ENCODE data around the gene AP2S1.

AP2S1 gene

GRCh38 chr19:46847528-46847927, 3.1 kb downstream of the AP2S1 start:
- TF ChIP-seq ZFX (IDR thresholded peaks at IDR 0.05; ENCODE audit: borderline replicate concordance) = no peak
- TF ChIP-seq CTCF (IDR thresholded peaks at IDR 0.05) = no peak
- H3K27ac ChIP-seq = no peak overlapping the region

DNA sequence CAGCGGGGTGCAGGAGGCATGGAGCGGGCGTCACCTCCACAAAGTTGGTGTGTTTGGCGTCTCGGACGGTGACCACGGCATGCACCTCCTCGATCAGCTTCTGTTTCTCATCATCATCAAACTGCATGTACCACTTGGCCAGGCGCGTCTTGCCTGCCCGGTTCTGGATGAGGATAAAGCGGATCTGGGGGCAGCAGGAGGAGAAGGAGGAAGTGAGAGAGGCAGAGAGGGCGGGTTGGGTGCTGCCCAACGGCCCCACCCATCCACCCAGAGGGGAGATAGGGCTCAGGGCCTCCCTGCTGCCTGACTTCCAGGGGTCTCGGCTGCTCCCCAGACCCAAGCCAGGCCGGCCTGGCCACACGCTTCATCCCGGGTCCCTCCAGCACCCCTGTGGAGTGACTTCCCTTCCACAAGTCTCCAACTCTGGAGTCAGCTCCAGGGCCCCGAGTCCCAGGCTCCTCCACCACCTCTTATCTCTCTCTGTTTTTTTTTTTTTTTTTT, 4.6 kb downstream of the AP2S1 start:
- no peak for TF ChIP-seq CTCF (IDR thresholded peaks at IDR 0.05)
- no peak for TF ChIP-seq ZFX (IDR thresholded peaks at IDR 0.05; ENCODE audit: borderline replicate concordance)
- H3K27ac ChIP-seq = no peak overlapping the region

- H3K27ac ChIP-seq = no peak overlapping the region
- no peak for TF ChIP-seq CTCF (IDR thresholded peaks at IDR 0.05)
- no peak for TF ChIP-seq ZFX (IDR thresholded peaks at IDR 0.05; ENCODE audit: borderline replicate concordance)
These were observed 6.6 kb downstream of the AP2S1 start for GRCh38 chr19:46844067-46844489.

- no peak overlapping the region for H3K27ac ChIP-seq
- TF ChIP-seq ZFX (IDR thresholded peaks at IDR 0.05; ENCODE audit: borderline replicate concordance) (no peak), CTCF (IDR thresholded peaks at IDR 0.05) (no peak)
These were observed 7.9 kb downstream of the AP2S1 start for GRCh38 chr19:46842791-46843190.

DNA sequence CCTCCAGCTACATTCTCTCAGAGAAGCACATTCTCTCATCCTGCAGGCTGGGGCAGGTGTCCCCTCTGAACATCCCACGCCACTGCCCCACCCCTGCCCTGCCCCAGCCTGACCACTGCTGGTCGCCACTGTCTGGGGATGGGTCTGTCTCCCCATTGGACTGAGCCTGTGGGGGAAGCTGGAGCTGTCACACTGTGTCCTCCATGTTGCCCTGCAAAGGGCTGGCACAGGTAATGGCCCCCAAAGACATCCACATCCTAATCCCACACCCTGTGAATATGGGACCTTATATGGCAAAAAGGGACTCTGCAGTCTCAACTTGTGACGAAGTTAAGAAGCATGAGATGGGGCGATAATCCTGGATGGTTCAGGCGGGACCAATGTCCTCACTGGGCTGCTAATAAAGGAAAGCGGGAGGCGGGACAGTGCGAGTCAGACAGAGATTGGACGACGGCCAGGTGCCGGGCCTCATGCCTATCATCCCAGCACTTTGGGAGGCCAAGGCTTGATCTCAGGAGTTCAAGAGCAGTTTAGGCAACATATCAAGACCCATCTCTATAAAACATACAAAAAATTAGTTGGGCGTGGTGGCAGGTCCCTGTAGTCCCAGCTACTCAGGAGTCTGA, 9.1 kb downstream of the AP2S1 start:
- peak overlapping the region; percentile 46 for H3K27ac ChIP-seq
- TF ChIP-seq ZFX (IDR thresholded peaks at IDR 0.05; ENCODE audit: borderline replicate concordance) (no peak), CTCF (IDR thresholded peaks at IDR 0.05) (no peak)

GRCh38 chr19:46840498-46840942, 10.1 kb downstream of the AP2S1 start:
- peak overlapping the region; percentile 46 for H3K27ac ChIP-seq
- no peak for TF ChIP-seq ZFX (IDR thresholded peaks at IDR 0.05; ENCODE audit: borderline replicate concordance)
- TF ChIP-seq CTCF (IDR thresholded peaks at IDR 0.05) = peak; percentile 92

- peak overlapping the region; percentile 46 for H3K27ac ChIP-seq
These were observed 10.7 kb downstream of the AP2S1 start for GRCh38 chr19:46839752-46840497.

More at GRCh38 chr19:46839752-46840497, 10.7 kb downstream of the AP2S1 start:
- TF ChIP-seq ZFX (IDR thresholded peaks at IDR 0.05; ENCODE audit: borderline replicate concordance) (no peak), CTCF (IDR thresholded peaks at IDR 0.05) (no peak)
